H1 (cell line): ENCODE results near the gene TELO2. TPM values are rescaled to one million over a fixed set of nuclear protein-coding genes. Genes with fewer than 3 reads are reported as not detected.

Source experiments
- ASH2L ChIP-seq: fragments of 200-600, 300-600 bp; sonication (generic); IDR thresholded peaks from one replicate; pipeline ENCODE4 v1.7.1; 2017; ENCODE audit warnings: low read length
- CEBPB ChIP-seq: IDR thresholded peaks from 2 replicates; pipeline ENCODE4 v1.6.1; 2012; ENCODE audit warnings: low read depth, low read length
- CHD1 ChIP-seq: IDR thresholded peaks from 2 replicates; pipeline ENCODE4 v1.6.1; 2012; ENCODE audit warnings: low read depth, low read length, improper control_type of control experiment
- MAFK ChIP-seq: IDR thresholded peaks from 2 replicates; pipeline ENCODE4 v1.6.1; 2012; ENCODE audit warnings: low read depth, mild to moderate bottlenecking, improper control_type of control experiment, low read length
- PHF8 ChIP-seq: fragments of 200-600 bp; sonication (generic); conservative IDR thresholded peaks from 2 replicates; pipeline ENCODE4 v1.7.1; 2012; ENCODE audit warnings: low read depth, mild to moderate bottlenecking, inconsistent platforms, low read length, moderate library complexity
- TBP ChIP-seq: IDR thresholded peaks from 2 replicates; pipeline ENCODE4 v1.6.1; 2011; ENCODE audit warnings: low read depth, low read length, improper control_type of control experiment
- polyA plus RNA-seq, 7 experiments: library from polyadenylated mRNA; depleted of rRNA in 3 of 7; stranded (reverse) in 5 of 7; unstranded in 2 of 7; fragments of >200 nt in 5 of 7; fragments of 200-250 nt in 2 of 7; gene quantifications; 1 replicate in 5 of 7; 2 replicates in 1 of 7; 4 replicates in 1 of 7; pipeline versions ENCODE4 v1.2.1 to v1.2.3, GENCODE V29; 2011 to 2013; ENCODE audit warnings: missing spikeins in 2 of 7, mixed read lengths in 2 of 7
- total RNA-seq: library from RNA; stranded (reverse); fragmentation: NEBNext Ultra II Directional; extraction: Animal tissue kit (Norgen Biotek cat#: 25700); gene quantifications from 2 replicates; pipeline ENCODE4 v1.2.1, GENCODE V29; 2021
- TF ChIP-seq, protein P1 (sequence below): IDR thresholded peaks from 2 replicates; pipeline ENCODE4 v1.6.1; 2012; ENCODE audit warnings: low read length, inconsistent platforms

TELO2 gene
- total and polyA plus RNA-seq, 2 of the 8 experiments (the other 6 are each of a cell fraction or from before 2014, with no cell fraction given), result 39.3 to 64.8 TPM

DNA sequence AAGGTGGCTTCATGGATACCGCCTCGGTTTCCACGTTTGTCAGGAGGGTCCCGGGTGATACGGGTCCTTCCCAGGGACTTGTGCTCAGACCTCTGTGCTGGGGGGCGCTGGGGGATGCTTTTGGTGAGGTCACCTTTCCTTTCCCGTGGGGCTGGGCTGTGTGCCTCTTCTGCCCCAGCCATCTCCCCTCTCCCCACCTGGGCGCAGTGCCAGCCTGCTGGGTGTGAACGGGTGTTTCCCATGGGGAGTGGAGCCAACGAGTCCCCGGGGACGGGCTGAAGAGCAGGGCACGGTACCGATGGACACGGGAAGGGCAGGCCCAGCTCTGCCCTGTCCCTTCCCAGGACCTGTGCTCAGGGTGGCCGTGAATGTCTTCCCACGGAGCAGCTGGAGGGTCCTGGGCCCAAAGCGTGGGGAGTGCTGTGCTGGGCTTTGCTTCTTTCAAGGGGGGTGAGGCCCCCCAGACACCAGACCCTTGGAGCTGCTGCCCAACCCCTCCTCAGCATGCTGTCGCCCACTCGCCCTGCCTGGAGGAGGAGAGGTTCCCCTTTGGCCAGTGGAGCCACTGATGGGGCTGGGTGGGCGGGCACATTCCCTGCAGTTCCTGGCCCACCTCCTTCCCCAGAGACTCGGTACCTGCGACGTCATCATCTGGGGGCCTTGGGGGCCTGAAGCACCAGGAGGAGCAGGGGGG, 15.5 kb downstream of the TELO2 start (continued):
- TF ChIP-seq, protein P1, sequence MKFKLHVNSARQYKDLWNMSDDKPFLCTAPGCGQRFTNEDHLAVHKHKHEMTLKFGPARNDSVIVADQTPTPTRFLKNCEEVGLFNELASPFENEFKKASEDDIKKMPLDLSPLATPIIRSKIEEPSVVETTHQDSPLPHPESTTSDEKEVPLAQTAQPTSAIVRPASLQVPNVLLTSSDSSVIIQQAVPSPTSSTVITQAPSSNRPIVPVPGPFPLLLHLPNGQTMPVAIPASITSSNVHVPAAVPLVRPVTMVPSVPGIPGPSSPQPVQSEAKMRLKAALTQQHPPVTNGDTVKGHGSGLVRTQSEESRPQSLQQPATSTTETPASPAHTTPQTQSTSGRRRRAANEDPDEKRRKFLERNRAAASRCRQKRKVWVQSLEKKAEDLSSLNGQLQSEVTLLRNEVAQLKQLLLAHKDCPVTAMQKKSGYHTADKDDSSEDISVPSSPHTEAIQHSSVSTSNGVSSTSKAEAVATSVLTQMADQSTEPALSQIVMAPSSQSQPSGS, result no peak
- TF ChIP-seq PHF8 (no peak), MAFK (no peak), ASH2L (no peak), CEBPB (no peak), CHD1 (no peak), TBP (no peak)
